Activated naive CD8-positive, alpha-beta T cell treated with anti-CD3 and anti-CD28 coated beads for 36 hours (primary cell): ENCODE data around the gene IL26. TPM values are rescaled to one million over a fixed set of nuclear protein-coding genes. Genes with fewer than 3 reads are reported as not detected.

ENCODE experiments used
- DNase-seq: peaks from one replicate; pipeline ENCODE4 v3.0.0; 2021
- H3K27ac Mint-ChIP-seq: one replicate; pipeline ENCODE4 v1.8.0; 2022; ENCODE audit warnings: mild to moderate bottlenecking, moderate library complexity, mixed read lengths
- H3K27me3 Mint-ChIP-seq: one replicate; pipeline ENCODE4 v1.8.0; 2022; ENCODE audit warnings: mild to moderate bottlenecking, mixed read lengths
- H3K36me3 Mint-ChIP-seq: one replicate; pipeline ENCODE4 v1.8.0; 2021; ENCODE audit warnings: mild to moderate bottlenecking, mixed read lengths
- H3K4me1 Mint-ChIP-seq: one replicate; pipeline ENCODE4 v1.8.0; 2021; ENCODE audit warnings: mixed read lengths
- H3K4me3 Mint-ChIP-seq: one replicate; pipeline ENCODE4 v1.8.0; 2022; ENCODE audit warnings: mild to moderate bottlenecking, moderate library complexity, mixed read lengths
- H3K9me3 Mint-ChIP-seq: one replicate; pipeline ENCODE4 v1.8.0; 2022; ENCODE audit warnings: mixed read lengths
- total RNA-seq, 2 experiments: library from RNA; stranded (reverse); gene quantifications; one replicate each; pipeline ENCODE4 v1.2.3, GENCODE V29; 2021

Gene IL26
- total RNA-seq, 2 experiments from 2014 or later: 0.21 TPM; not detected in 1

DNA sequence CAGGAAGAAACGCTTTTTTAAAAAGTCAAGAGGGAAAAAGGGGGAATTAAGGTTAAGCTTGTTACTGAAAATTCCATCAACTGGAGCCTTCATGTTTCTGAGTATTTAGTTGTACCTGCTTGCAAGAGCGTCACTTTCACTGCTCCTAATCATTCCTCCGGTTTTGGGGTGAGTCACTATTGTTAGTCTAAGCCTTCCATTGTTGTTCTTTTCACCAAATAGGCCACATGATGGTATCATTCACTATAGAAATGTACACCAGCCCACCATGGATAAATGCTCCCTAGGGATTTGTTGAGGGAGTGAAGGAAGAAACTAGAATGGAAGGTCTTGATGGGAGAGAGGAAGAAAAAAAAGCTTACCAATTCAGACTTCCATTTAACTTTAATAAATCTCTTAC lies 24.8 kb upstream of the IL26 start:
- H3K36me3 Mint-ChIP-seq: no peaks in the 10 kb centered on the region

DNA sequence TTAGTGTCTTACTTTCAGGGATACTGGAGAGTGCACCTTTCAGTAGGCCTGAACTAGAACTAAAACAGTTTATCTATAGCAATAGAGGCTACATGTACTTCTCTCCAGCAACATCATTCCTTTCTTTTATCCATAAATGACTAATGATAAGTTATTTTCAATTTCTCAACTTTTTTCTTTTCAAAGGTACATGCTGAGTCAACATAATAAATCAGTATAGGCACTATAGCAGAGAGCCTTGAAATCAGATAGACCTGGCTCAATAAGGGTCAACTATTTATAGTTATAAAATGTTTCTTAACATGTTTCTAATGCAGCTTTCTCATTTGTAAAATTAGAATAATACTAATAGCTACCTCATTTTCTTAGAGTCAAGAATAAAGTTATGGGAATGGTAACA lies 22.2 kb upstream of the IL26 start:
- peaks cover 23% of the 10 kb centered on the region for H3K27me3 Mint-ChIP-seq

More for the DNA sequence above, 24.8 kb upstream of the IL26 start:
- Mint-ChIP-seq H3K9me3 (no peaks in the 10 kb centered on the region), H3K27me3 (peaks cover 28% of the 10 kb centered on the region), H3K4me1 (no peaks in the 10 kb centered on the region), H3K4me3 (no peak overlapping the region), H3K27ac (no peak overlapping the region)
- no peak for DNase-seq

DNA sequence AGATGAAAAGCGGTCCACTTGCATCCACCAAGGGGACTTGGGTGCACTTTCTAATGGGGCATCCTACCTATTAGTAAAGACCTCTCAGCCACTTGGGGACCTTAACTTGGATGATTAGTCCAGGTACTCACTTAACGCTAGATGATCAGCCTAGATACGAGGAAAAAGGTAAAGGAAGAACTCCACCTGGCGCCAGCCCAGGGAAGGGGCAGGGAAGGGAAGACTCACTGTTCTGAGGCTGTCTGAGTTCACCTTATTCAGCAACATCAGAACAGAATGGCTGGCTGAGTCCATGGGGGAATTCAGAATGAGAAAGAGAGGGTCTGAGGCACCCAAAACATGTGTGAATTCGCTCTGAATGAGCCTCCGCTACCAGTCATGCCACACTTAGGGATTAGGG lies 20.7 kb upstream of the IL26 start:
- DNase-seq: no peak
- H3K4me1 Mint-ChIP-seq: peaks cover 9% of the 10 kb centered on the region
- H3K9me3 Mint-ChIP-seq: peaks cover 8% of the 10 kb centered on the region
- H3K27me3 Mint-ChIP-seq: peaks cover 10% of the 10 kb centered on the region
- peaks cover 7% of the 10 kb centered on the region for H3K36me3 Mint-ChIP-seq
- H3K27ac Mint-ChIP-seq: no peak overlapping the region
- no peak overlapping the region for H3K4me3 Mint-ChIP-seq

More for the DNA sequence above, 22.2 kb upstream of the IL26 start:
- peaks cover 3% of the 10 kb centered on the region for H3K4me1 Mint-ChIP-seq
- peaks cover under 1% of the 10 kb centered on the region for H3K9me3 Mint-ChIP-seq
- H3K4me3 Mint-ChIP-seq: no peak overlapping the region
- H3K36me3 Mint-ChIP-seq: peaks cover under 1% of the 10 kb centered on the region
- no peak for DNase-seq
- H3K27ac Mint-ChIP-seq: no peak overlapping the region

DNA sequence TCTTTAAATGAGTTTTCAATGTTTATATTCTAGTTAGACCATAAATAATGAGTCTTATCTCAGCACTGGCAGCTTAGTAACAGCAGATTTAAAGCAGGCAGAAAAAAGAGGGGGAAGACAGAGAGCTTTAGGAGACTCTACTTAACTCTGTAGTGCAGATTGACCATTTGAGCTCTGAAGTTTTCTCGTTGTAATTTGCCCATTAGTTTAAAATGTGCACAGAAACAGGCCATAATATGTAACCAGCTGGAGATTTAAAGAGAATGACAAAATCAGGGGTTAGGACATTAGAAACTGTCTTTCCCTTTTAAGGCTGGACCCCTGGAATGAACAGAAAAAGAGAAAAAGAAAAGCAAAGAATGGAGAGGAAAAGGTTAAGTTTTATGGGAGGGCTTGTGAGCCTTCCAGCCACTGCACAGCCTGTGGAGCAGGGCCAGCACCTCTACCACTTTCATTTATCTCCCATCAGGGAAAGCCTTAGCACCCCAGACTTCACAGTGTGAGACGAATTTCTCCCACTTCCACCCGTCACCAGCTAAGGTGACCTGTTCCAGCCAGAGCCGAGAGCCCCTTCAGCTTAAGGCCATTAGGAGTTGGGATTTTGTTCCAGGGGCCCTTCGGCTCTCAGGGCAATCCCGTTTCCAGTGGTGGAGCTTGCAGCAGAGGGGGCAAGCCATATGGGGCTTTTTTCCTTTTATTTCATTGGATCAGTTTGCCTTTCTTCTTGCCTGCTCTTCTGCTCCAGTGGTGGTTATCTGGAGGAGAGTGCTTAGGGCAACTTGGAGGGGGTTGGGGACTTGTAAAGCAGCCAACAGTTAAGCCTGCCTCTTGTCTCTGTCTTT lies 19.8 kb upstream of the IL26 start:
- Mint-ChIP-seq H3K27me3 (peaks cover 8% of the 10 kb centered on the region), H3K27ac (no peak overlapping the region), H3K4me3 (no peak overlapping the region)

DNA sequence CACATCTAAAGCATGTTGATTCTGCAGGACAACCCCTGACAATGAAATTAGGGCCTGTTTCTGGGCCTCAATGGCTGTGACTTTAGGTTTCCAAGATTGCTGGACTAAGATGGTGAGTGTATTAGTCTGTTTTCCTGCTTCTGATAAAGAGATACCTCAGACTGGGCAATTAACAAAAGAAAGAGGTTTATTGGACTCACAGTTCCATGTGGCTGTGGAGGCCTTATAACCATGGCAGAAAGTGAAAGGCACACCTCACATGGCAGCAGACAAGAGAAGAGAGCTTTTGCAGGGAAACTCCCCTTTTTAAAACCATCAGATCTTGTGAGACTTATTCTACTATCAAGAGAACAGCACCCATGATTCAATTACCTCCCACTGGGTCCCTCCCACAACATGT lies 17.2 kb upstream of the IL26 start:
- H3K36me3 Mint-ChIP-seq: peaks cover 13% of the 10 kb centered on the region
- peaks cover 32% of the 10 kb centered on the region for H3K4me1 Mint-ChIP-seq
- H3K27me3 Mint-ChIP-seq: no peaks in the 10 kb centered on the region
- DNase-seq: no peak
- H3K9me3 Mint-ChIP-seq: peaks cover 11% of the 10 kb centered on the region
- peak overlapping the region; percentile 14 for H3K27ac Mint-ChIP-seq
- H3K4me3 Mint-ChIP-seq: no peak overlapping the region

More for the DNA sequence above, 19.8 kb upstream of the IL26 start:
- Mint-ChIP-seq H3K9me3 (peaks cover 9% of the 10 kb centered on the region), H3K36me3 (peaks cover 7% of the 10 kb centered on the region), H3K4me1 (peaks cover 19% of the 10 kb centered on the region)
- no peak for DNase-seq

DNA sequence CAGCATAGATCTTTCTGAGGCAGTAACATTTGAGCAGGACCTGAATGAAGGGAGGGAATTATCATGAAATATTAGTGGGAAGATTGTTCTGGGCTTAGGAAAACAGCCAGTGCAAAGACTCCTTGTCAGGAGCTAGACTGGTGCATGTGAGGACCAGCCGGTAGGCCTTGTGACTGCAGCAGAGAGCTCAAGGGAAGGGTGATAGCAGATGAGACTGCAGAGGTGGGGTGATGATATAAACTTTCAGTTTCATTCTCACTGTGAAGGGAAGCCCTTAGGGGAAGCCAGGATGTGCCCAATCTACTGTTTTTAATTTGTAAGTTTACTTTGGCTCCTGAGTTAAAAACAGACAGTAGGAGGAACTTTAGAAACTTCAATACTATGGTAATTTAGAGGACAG lies 15.4 kb upstream of the IL26 start:
- Mint-ChIP-seq H3K4me3 (peak overlapping the region; percentile 42), H3K27ac (peak overlapping the region; percentile 91), H3K27me3 (no peaks in the 10 kb centered on the region), H3K4me1 (peaks cover 49% of the 10 kb centered on the region), H3K36me3 (peaks cover 14% of the 10 kb centered on the region), H3K9me3 (peaks cover 11% of the 10 kb centered on the region)
- DNase-seq: peak; percentile 52

DNA sequence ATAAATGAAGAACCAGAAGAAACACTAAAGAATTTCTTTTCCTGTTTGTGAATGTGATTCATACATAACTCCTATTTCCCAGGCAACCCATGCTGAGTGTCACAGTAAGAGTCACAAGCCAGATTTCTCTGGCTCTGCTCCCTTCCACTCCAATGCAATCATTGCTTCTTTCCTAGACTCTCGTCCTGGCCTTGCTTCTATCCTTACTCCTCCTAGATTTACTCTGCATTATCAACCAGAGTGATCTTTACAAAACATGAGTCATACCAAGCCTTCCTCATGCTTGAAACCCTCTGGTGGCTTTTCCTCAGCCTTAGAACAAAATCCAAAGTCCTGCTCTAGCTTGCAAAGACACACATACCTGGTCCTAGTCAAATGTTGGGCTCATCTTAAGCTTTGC lies 14.5 kb upstream of the IL26 start:
- Mint-ChIP-seq H3K4me3 (no peak overlapping the region), H3K27ac (peak overlapping the region; percentile 91), H3K9me3 (peaks cover 11% of the 10 kb centered on the region), H3K4me1 (peaks cover 51% of the 10 kb centered on the region), H3K27me3 (no peaks in the 10 kb centered on the region), H3K36me3 (peaks cover 17% of the 10 kb centered on the region)
- no peak for DNase-seq

DNA sequence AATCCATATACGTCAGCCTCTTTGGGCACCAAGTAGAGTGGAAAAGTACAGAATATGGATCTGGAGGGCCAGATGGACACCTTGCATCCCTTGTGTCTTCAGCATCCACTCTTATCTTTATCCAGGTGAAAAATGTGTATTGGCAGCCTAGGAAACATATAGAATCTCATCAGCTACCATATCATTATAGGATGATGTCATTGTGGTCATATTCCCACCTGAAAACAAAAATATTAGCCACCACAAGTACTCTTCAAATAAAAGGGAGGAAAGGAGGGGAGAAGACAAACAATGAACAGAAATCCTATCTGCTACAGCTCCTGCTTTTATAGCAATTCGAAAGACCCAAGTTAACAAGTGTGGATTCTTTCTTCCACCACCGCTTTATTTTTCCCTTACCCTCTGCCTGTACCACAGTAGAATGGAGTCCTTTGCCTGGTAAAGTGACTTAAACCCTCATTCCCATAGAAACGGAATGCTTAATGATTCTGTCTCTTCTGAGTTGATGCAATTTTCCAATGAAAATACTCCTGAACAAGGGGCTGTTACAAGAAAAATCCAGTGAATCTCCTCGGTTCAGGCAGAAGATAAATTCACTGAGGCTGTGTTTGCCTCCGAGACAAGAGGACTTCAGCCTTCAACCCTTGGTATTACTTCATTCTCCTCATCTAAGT lies 13.8 kb upstream of the IL26 start:
- H3K36me3 Mint-ChIP-seq: peaks cover 17% of the 10 kb centered on the region

DNA sequence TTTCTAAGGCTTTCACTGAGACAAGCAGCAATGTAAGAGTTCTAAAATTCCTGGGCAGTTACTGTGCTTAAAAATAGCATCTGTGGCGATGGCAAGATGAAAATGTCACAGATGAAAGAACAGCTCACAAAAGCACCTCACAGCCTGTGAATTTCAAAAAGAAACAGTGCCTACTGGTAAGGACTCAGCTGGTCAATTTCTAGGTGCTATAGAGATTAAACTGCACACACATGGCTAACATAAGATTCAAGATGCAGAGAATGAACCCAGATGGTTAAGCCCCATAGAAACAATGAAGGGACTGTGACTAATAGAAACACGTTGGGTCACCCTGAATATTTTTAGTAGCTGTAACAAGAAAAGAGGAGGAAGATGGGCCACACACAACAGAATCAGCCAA lies 12.0 kb upstream of the IL26 start:
- H3K27me3 Mint-ChIP-seq: no peaks in the 10 kb centered on the region
- H3K4me1 Mint-ChIP-seq: peaks cover 55% of the 10 kb centered on the region
- H3K9me3 Mint-ChIP-seq: peaks cover 9% of the 10 kb centered on the region
- H3K36me3 Mint-ChIP-seq: peaks cover 15% of the 10 kb centered on the region
- DNase-seq: no peak
- H3K4me3 Mint-ChIP-seq: no peak overlapping the region
- H3K27ac Mint-ChIP-seq: no peak overlapping the region

More for the DNA sequence above, 13.8 kb upstream of the IL26 start:
- Mint-ChIP-seq H3K4me3 (no peak overlapping the region), H3K9me3 (peaks cover 11% of the 10 kb centered on the region), H3K27me3 (no peaks in the 10 kb centered on the region), H3K4me1 (peaks cover 55% of the 10 kb centered on the region), H3K27ac (peak overlapping the region; percentile 91)
- no peak for DNase-seq

DNA sequence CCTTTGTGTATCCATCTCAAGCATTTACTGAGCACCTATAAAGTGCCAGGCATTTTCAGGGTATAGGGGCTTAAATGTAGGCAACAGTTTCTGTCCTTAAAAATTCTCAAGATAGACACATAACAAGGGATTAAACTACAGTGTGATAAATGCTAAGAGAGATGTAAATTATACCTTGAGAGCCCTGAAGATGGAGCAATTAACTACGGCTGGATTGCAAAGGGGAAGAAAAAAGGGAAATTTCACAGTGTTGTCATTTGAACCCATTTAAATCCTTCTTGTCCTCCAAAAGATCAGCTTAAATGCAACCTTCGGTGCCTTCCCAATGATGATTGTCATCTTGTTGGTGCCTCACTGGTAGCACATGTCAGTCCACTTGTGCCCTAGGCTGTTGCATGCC lies 11.5 kb upstream of the IL26 start:
- H3K36me3 Mint-ChIP-seq: peaks cover 10% of the 10 kb centered on the region
- H3K4me1 Mint-ChIP-seq: peaks cover 54% of the 10 kb centered on the region
- H3K27me3 Mint-ChIP-seq: no peaks in the 10 kb centered on the region
- H3K27ac Mint-ChIP-seq: peak overlapping the region; percentile 86
- peak overlapping the region; percentile 68 for H3K4me3 Mint-ChIP-seq
- peaks cover 5% of the 10 kb centered on the region for H3K9me3 Mint-ChIP-seq
- DNase-seq: no peak

DNA sequence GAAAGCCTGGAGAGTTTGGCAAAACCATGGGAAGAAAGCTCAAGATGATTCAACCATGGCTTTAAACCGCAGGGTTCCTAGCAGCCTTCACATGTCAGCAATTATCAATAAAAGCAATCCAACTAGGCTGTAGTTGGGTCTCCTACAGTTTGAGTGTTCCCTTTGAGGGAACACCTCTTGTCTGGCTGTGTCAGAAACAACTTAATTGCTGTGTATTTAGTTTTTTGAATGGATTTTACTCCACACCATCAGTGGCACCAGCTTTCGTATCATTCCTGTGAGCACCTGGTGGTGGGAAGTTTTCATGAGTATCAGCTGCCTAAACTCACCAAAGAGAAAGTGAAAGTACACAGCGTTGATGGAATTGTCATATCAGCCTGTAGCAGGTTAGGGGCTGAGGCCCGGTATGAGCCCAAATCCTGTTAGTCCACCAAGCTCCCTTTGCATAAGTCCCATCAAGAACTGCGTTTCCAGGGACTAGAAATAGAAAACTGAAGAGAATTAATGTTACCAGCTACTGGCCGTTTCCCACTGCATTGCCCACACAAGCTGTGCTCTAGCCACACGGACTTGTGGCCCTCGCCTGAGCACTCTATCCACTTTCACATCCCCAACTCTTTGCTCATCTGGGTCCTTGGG lies 10.9 kb upstream of the IL26 start:
- Mint-ChIP-seq H3K4me1 (peaks cover 52% of the 10 kb centered on the region), H3K36me3 (peaks cover 10% of the 10 kb centered on the region), H3K9me3 (peaks cover 4% of the 10 kb centered on the region), H3K4me3 (peak overlapping the region; percentile 68), H3K27me3 (no peaks in the 10 kb centered on the region), H3K27ac (peak overlapping the region; percentile 86)
- DNase-seq: peak; percentile 37

DNA sequence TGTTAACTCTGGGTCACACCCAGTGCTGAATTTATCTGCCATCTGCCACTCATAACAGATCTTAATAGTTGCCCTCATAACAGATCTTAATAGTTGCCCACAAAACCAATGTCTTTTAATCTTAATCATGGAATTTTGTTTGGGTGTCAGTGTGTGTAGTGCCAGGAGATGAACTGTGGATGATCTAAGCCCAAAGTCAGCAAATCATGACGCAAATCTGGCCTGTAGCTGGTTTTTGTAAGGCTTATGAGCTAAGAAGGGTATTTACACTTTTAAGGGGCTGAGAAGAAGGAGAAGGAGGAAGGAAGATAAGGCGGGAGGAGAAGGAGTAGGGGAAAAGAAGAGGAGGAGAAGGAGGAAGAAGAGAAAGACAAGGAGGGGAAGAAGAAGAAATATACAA lies 10.0 kb upstream of the IL26 start:
- peaks cover 2% of the 10 kb centered on the region for H3K9me3 Mint-ChIP-seq

DNA sequence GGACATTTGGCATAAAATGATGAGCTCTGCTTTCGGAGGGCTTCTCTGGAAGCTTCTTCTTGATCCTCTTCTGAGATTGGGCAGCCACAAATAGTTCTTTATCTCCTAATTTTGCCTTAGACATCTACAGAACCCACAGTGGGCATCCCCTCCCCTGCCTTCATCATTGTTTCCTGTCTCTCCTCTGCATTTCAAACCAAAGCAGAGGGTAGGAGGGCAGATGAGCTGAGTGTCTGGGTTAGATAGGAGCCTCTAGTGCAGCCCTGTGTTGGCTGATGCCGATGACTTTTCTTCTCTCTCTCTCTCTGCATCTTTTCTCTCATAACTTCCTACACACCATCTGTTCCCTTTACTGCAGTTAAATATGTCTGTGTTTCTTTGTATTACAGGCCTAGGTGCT lies 8.5 kb upstream of the IL26 start:
- H3K27me3 Mint-ChIP-seq: no peaks in the 10 kb centered on the region
- H3K36me3 Mint-ChIP-seq: peaks cover 6% of the 10 kb centered on the region
- H3K27ac Mint-ChIP-seq: no peak overlapping the region
- no peak for DNase-seq
- peaks cover 33% of the 10 kb centered on the region for H3K4me1 Mint-ChIP-seq
- no peak overlapping the region for H3K4me3 Mint-ChIP-seq
- peaks cover 2% of the 10 kb centered on the region for H3K9me3 Mint-ChIP-seq

More for the DNA sequence above, 10.0 kb upstream of the IL26 start:
- Mint-ChIP-seq H3K27ac (peak overlapping the region; percentile 40), H3K36me3 (peaks cover 10% of the 10 kb centered on the region), H3K4me1 (peaks cover 46% of the 10 kb centered on the region), H3K4me3 (no peak overlapping the region), H3K27me3 (no peaks in the 10 kb centered on the region)
- DNase-seq: no peak

DNA sequence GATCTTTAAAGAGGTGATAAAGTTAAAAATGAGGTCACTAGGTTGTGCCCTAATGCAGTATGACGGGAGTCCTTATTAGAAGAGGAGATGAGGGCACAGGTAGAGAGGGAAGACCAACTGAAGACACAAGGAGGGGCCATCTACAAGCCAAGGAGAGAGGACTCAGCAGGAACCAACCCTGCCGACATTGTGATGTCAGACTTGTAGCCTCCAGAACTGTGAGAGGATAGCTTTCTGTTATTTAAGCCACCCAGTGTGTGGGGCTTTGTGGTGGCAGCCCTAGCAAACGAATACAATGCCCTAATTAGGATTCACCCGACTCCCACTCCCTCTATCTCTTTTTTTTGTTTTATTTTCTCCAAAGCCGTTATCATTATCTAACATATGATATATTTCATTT lies 7.9 kb upstream of the IL26 start:
- Mint-ChIP-seq H3K36me3 (peaks cover 6% of the 10 kb centered on the region), H3K27me3 (no peaks in the 10 kb centered on the region), H3K9me3 (peaks cover 2% of the 10 kb centered on the region), H3K4me1 (peaks cover 33% of the 10 kb centered on the region), H3K4me3 (no peak overlapping the region), H3K27ac (peak overlapping the region; percentile 4)
- DNase-seq: no peak

DNA sequence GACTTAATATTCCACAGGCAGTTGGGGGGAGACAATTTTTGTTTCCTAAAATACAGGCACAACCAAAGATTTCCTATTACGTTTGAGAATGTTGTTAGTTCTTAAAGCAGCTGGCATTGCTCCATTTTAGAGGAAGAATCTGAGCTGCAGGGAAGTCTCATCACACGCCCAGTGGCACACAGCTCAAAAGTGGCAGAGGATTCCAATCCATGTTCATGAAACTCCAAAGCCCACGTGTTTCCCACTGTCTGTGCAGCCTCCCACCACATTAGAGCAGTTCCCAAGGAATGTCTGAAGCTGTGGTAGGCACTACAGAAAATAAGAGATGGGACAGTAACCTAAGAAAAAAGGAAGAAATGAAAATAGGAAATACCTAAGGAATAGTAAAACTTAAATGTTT lies 6.1 kb upstream of the IL26 start:
- H3K4me1 Mint-ChIP-seq: peaks cover 20% of the 10 kb centered on the region
- H3K36me3 Mint-ChIP-seq: peaks cover 3% of the 10 kb centered on the region
- peaks cover 2% of the 10 kb centered on the region for H3K27me3 Mint-ChIP-seq
- no peak overlapping the region for H3K27ac Mint-ChIP-seq
- no peak for DNase-seq
- H3K4me3 Mint-ChIP-seq: no peak overlapping the region
- H3K9me3 Mint-ChIP-seq: no peaks in the 10 kb centered on the region
